HL-60/S4 (cell line): Measurements from ENCODE around the gene C22orf23.

Experiments
- in situ Hi-C: fragments of 300-500 bp; cut with MboI; formaldehyde crosslinking; loops from 2 replicates; pipeline ENCODE4 v1.14.3; 2022; ENCODE audit warnings: low sequenced_read_pairs

The C22orf23 gene

GRCh38 chr22:37906364-37907008 lies 46.9 kb downstream of the C22orf23 start:
- in situ Hi-C loops, result no loop called here

- in situ Hi-C loops, result no loop called here
Observed at GRCh38 chr22:37905534-37906363, 47.7 kb downstream of the C22orf23 start, which contains the start of gene MICALL1. TSS of gene MICALL1 (plus strand) at chr22:37906297. CDS start at chr22:37906423, 126 bp downstream.

GRCh38 chr22:37904572-37905533 lies 48.5 kb downstream of the C22orf23 start:
- in situ Hi-C loops, result no loop called here

GRCh38 chr22:37898441-37899181 lies 54.8 kb downstream of the C22orf23 start:
- in situ Hi-C loops, result no loop called here

GRCh38 chr22:37897807-37898206 lies 55.6 kb downstream of the C22orf23 start:
- in situ Hi-C loops, result no loop called here

- in situ Hi-C loops, result no loop called here
Observed at GRCh38 chr22:37896939-37897338, 56.5 kb downstream of the C22orf23 start.

- in situ Hi-C loops, result no loop called here
Observed at GRCh38 chr22:37896181-37896592, 57.2 kb downstream of the C22orf23 start.

- in situ Hi-C loops, result no loop called here
Observed at GRCh38 chr22:37894939-37895670, 58.3 kb downstream of the C22orf23 start.

- in situ Hi-C loops, result no loop called here
Observed at GRCh38 chr22:37893583-37893983, 59.8 kb downstream of the C22orf23 start.
